ENCODE measurements around the gene SHC1. TPM values are rescaled to one million over a fixed set of nuclear protein-coding genes. Genes with fewer than 3 reads are reported as not detected.
"Not testable (repeated sequence)": the region's sequence is repeated elsewhere in the genome, so short reads cannot be mapped to it uniquely, and the experiment has no call there.

Gene SHC1
- total and polyA plus RNA-seq, 4 experiments from 2014 or later: 36.4 to 81.7 (median 61.4) TPM

- intact Hi-C loops (cut with micrococcal nuclease): loop anchor here (1.0 to 2.0 kb wide), 6 partner anchors 10 to 67 kb away; partner anchors contain the start of genes ADAM15, CKS1B, PMVK and PYGO2
- Mint-ChIP-seq H3K9me3 (no peaks in the 10 kb centered on the region), H3K36me3 (peaks cover 8 to 13% of the 10 kb centered on the region in 2 donors), H3K4me3 (no peak overlapping the region), H3K4me1 (peaks cover 6 to 15% (median 11%) of the 10 kb centered on the region in 4 donors), H3K27ac (peak overlapping the region in 1 of 7 donors; percentile 92), H3K27me3 (no peaks in the 10 kb centered on the region)
- H3K4me3 ChIP-seq (ENCODE audit: low read length in 2 of 2): peak overlapping the region; percentile 79 to 92
- H3K27me3 ChIP-seq (ENCODE audit: insufficient read depth, low read length): no peaks in the 10 kb centered on the region
- DNase-seq: no peak
- H3K27ac ChIP-seq (ENCODE audit: low read depth, low read length): peak overlapping the region; percentile 76
- peaks cover 34% of the 10 kb centered on the region for H3K4me1 ChIP-seq (ENCODE audit: insufficient read depth, low read length)
- peaks cover 20% of the 10 kb centered on the region for H3K36me3 ChIP-seq (ENCODE audit: insufficient read depth, low read length)
- ChIA-PET POLR2A (ENCODE audit: partially characterized antibody) (interaction anchor here (0.8 to 41.7 kb wide), 16 partner anchors 10 to 426 kb away, joined by 3 to 1543 read pairs (median 6); partner anchors contain the start of genes ADAM15, CKS1B, LENEP and PBXIP1), CTCF (ENCODE audit: partially characterized antibody) (interaction anchor here (1.0 to 16.3 kb wide), 12 partner anchors 9 to 101 kb away, joined by 3 to 226 read pairs (median 10); partner anchors contain the start of genes LENEP, PBXIP1 and PYGO2)
- H3K9me3 ChIP-seq (ENCODE audit: control insufficient read depth in 1 of 2, low read length in 2 of 2): no peaks in the 10 kb centered on the region
Observed at GRCh38 chr1:154983776-154984466, 13.4 kb upstream of the SHC1 start.

- peak within 1 kb of the TSS in 1 of 7 donors; percentile 92 for H3K27ac Mint-ChIP-seq
- peaks cover 12% of the 10 kb centered on the region for H3K36me3 ChIP-seq (ENCODE audit: insufficient read depth, low read length)
Observed at GRCh38 chr1:154982897-154983648, 12.5 kb upstream of the SHC1 start, which contains the start of gene FLAD1. TSS of gene FLAD1 (plus strand) at chr1:154983344. CDS start at chr1:154983695, 351 bp downstream.

GRCh38 chr1:154982341-154982740, 11.8 kb upstream of the SHC1 start:
- Histone ChIP-seq H3K27me3 (ENCODE audit: insufficient read depth, low read length) (no peaks in the 10 kb centered on the region), H3K27ac (ENCODE audit: low read depth, low read length) (peak overlapping the region; percentile 76), H3K4me3 (ENCODE audit: low read length in 2 of 2) (peak overlapping the region; percentile 4 to 79), H3K9me3 (ENCODE audit: control insufficient read depth in 1 of 2, low read length in 2 of 2) (no peaks in the 10 kb centered on the region), H3K36me3 (ENCODE audit: insufficient read depth, low read length) (peaks cover 4% of the 10 kb centered on the region), H3K4me1 (ENCODE audit: insufficient read depth, low read length) (peaks cover 27% of the 10 kb centered on the region)
- H3K4me3 Mint-ChIP-seq: no peak overlapping the region
- DNase-seq: no peak
- ChIA-PET CTCF (ENCODE audit: partially characterized antibody) (interaction anchor here (1.0 to 16.3 kb wide), 10 partner anchors 10 to 70 kb away, joined by 3 to 226 read pairs (median 10); partner anchors contain the start of genes LENEP, PBXIP1 and PMVK), POLR2A (ENCODE audit: partially characterized antibody) (interaction anchor here (1.0 to 41.7 kb wide), 9 partner anchors 8 to 423 kb away, joined by 3 to 1543 read pairs (median 17); partner anchors contain the start of genes ADAM15, CKS1B, LENEP and PBXIP1)
- no peaks in the 10 kb centered on the region for H3K27me3 Mint-ChIP-seq
- H3K36me3 Mint-ChIP-seq: peaks cover 0 to 5% of the 10 kb centered on the region in 2 donors
- peaks cover 4 to 10% (median 8%) of the 10 kb centered on the region in 4 donors for H3K4me1 Mint-ChIP-seq
- intact Hi-C loops (cut with micrococcal nuclease): loop anchor here (2.0 kb wide), 1 partner anchor 68 kb away; the partner anchor contains the start of gene ADAM15
- no peak overlapping the region for H3K27ac Mint-ChIP-seq
- H3K9me3 Mint-ChIP-seq: no peaks in the 10 kb centered on the region

More at GRCh38 chr1:154982897-154983648, 12.5 kb upstream of the SHC1 start, which contains the start of gene FLAD1:
- H3K36me3 Mint-ChIP-seq: peaks cover 2 to 6% of the 10 kb centered on the region in 2 donors
- Histone ChIP-seq H3K9me3 (ENCODE audit: control insufficient read depth in 1 of 2, low read length in 2 of 2) (no peaks in the 10 kb centered on the region), H3K27ac (ENCODE audit: low read depth, low read length) (peak within 1 kb of the TSS; percentile 76), H3K27me3 (ENCODE audit: insufficient read depth, low read length) (no peaks in the 10 kb centered on the region), H3K4me3 (ENCODE audit: low read length in 2 of 2) (peak within 1 kb of the TSS; percentile 79 to 92), H3K4me1 (ENCODE audit: insufficient read depth, low read length) (peaks cover 27% of the 10 kb centered on the region)
- CTCF ChIA-PET (ENCODE audit: partially characterized antibody): interaction anchor here (1.0 to 16.3 kb wide), 13 partner anchors 10 to 70 kb away, joined by 3 to 226 read pairs (median 8); partner anchors contain the start of genes LENEP, PBXIP1, PMVK and PYGO2
- POLR2A ChIA-PET (ENCODE audit: partially characterized antibody): interaction anchor here (0.6 to 41.7 kb wide), 19 partner anchors 9 to 425 kb away, joined by 3 to 1543 read pairs (median 5); partner anchors contain the start of genes ADAM15, CKS1B, LENEP and PBXIP1
- intact Hi-C loops (cut with micrococcal nuclease): loop anchor here (1.0 to 2.0 kb wide), 6 partner anchors 9 to 68 kb away; partner anchors contain the start of genes ADAM15, CKS1B, PMVK and PYGO2
- no peaks in the 10 kb centered on the region for H3K9me3 Mint-ChIP-seq
- no peak within 1 kb of the TSS for H3K4me3 Mint-ChIP-seq
- H3K4me1 Mint-ChIP-seq: peaks cover 4 to 8% (median 6%) of the 10 kb centered on the region in 4 donors
- peak; percentile 96 to 99 (median 96) for DNase-seq
- H3K27me3 Mint-ChIP-seq: no peaks in the 10 kb centered on the region

DNA sequence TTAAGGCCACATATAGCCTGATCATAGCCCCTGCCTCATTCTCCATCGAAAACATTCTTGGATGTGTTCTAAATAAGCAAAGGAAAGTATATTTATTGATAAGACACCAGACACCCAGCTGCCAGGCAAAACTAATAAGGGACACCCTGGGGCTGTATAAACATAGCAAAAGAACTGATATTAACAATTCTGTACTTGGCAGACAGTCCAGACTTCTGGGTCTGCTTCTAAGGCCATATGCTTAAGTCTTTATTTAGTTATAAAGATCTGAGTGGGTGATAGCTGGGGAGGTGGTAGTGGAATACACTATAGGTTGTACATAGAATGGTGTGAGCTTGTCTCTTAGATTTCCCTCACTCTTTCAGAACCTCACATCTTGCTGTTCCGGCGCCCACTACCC, 7.8 kb upstream of the SHC1 start:
- no peak overlapping the region for H3K4me3 Mint-ChIP-seq
- peaks cover 2 to 12% (median 5%) of the 10 kb centered on the region in 4 donors for H3K4me1 Mint-ChIP-seq
- Histone ChIP-seq H3K27me3 (ENCODE audit: insufficient read depth, low read length) (no peaks in the 10 kb centered on the region), H3K4me3 (ENCODE audit: low read length in 2 of 2) (no peak overlapping the region), H3K36me3 (ENCODE audit: insufficient read depth, low read length) (no peaks in the 10 kb centered on the region), H3K27ac (ENCODE audit: low read depth, low read length) (no peak overlapping the region), H3K4me1 (ENCODE audit: insufficient read depth, low read length) (peaks cover 20% of the 10 kb centered on the region), H3K9me3 (ENCODE audit: control insufficient read depth in 1 of 2, low read length in 2 of 2) (no peaks in the 10 kb centered on the region)
- no peaks in the 10 kb centered on the region for H3K36me3 Mint-ChIP-seq
- H3K27me3 Mint-ChIP-seq: no peaks in the 10 kb centered on the region
- H3K27ac Mint-ChIP-seq: peak overlapping the region in 1 of 7 donors; percentile 13
- ChIA-PET CTCF (ENCODE audit: partially characterized antibody) (interaction anchor here (1.0 to 16.3 kb wide), 3 partner anchors 38 to 106 kb away, joined by 3 to 226 read pairs (median 3); partner anchors contain the start of gene ADAM15), POLR2A (ENCODE audit: partially characterized antibody) (interaction anchor here (9.7 to 41.7 kb wide), 3 partner anchors 16 to 28 kb away, joined by 126 to 1543 read pairs (median 219); partner anchors contain the start of genes LENEP, PBXIP1, PYGO2 and ZBTB7B)
- H3K9me3 Mint-ChIP-seq: no peaks in the 10 kb centered on the region
- intact Hi-C loops (cut with micrococcal nuclease): no loop called here
- DNase-seq: no peak

DNA sequence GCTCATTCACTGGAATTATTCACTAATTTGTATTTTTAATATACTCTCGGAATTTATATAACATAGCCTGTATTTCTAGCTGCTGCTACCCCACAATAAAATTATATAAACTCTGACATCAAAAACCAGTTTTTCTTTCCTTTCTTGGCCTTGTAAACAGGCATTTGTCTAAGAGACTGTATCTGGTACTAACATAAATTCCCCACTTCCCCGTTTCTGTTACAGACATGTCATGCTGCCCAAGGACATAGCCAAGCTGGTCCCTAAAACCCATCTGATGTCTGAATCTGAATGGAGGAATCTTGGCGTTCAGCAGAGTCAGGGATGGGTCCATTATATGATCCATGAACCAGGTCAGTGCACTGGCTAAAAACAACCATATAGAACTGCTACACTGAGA, 7.2 kb upstream of the SHC1 start:
- POLR2A ChIA-PET (ENCODE audit: partially characterized antibody): interaction anchor here (9.7 to 41.7 kb wide), 3 partner anchors 16 to 29 kb away, joined by 126 to 1543 read pairs (median 219); partner anchors contain the start of genes LENEP, PBXIP1, PYGO2 and ZBTB7B
- intact Hi-C loops (cut with micrococcal nuclease); H3K4me3 ChIP-seq (ENCODE audit: low read length in 2 of 2); H3K27ac ChIP-seq (ENCODE audit: low read depth, low read length); H3K27me3 ChIP-seq (ENCODE audit: insufficient read depth, low read length); H3K9me3 Mint-ChIP-seq; H3K36me3 Mint-ChIP-seq; DNase-seq; H3K9me3 ChIP-seq (ENCODE audit: control insufficient read depth in 1 of 2, low read length in 2 of 2); H3K27me3 Mint-ChIP-seq; H3K36me3 ChIP-seq (ENCODE audit: insufficient read depth, low read length): not testable (repeated sequence)
- Mint-ChIP-seq H3K27ac (peak overlapping the region in 3 of 7 donors; percentile 38 to 58 (median 51)), H3K4me3 (peak overlapping the region in 1 of 8 donors; percentile 29), H3K4me1 (peaks cover 5 to 15% (median 8%) of the 10 kb centered on the region in 4 donors)
- peaks cover 25% of the 10 kb centered on the region for H3K4me1 ChIP-seq (ENCODE audit: insufficient read depth, low read length)
- CTCF ChIA-PET (ENCODE audit: partially characterized antibody): interaction anchor here (1.0 to 16.3 kb wide), 3 partner anchors 39 to 107 kb away, joined by 3 to 226 read pairs (median 3); partner anchors contain the start of gene ADAM15

DNA sequence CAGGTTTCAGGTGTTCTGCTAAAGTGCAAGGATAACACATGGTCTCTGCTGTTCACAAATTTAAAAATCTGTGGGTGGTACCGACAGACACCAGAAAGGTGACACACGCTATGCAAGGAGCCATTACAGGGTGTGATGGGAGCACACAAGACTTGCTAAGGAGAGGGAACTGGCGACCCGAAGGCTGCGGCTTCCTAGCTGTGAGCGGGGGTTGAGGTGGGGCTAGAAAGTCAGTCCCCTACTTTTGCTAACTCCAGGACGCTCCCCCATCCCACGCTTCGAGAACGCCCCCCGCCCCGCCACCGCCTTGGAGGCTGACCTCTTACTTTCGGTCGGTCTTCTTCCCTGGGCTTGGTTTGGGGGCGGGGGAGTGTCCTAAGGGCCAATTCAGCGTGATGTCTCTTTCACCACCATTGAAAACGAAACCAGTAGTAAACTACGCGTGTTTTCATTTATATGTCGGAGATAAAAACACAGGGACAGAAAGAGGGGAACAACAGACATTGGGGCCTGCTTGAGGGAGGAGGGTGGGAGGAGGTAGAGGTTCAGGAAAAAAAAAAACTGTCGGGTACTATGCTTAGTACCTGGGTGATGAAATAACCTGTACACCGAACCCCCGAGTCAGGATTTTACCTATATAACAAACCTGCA, 5.0 kb upstream of the SHC1 start:
- Mint-ChIP-seq H3K27me3 (no peaks in the 10 kb centered on the region), H3K4me3 (no peak overlapping the region), H3K36me3 (peaks cover 4 to 11% of the 10 kb centered on the region in 2 donors), H3K9me3 (no peaks in the 10 kb centered on the region), H3K27ac (no peak overlapping the region), H3K4me1 (peaks cover 18 to 33% (median 24%) of the 10 kb centered on the region in 4 donors)
- ChIA-PET POLR2A (ENCODE audit: partially characterized antibody) (interaction anchor here (0.6 to 41.7 kb wide), 9 partner anchors 8 to 998 kb away, joined by 3 to 1543 read pairs (median 36); partner anchors contain the start of genes ADAM15, FLAD1, JTB and LENEP), CTCF (ENCODE audit: partially characterized antibody) (interaction anchor here (1.3 to 16.3 kb wide), 7 partner anchors 13 to 41 kb away, joined by 4 to 226 read pairs (median 23); partner anchors contain the start of genes PBXIP1 and PYGO2)
- no peaks in the 10 kb centered on the region for H3K36me3 ChIP-seq (ENCODE audit: insufficient read depth, low read length)
- no peaks in the 10 kb centered on the region for H3K27me3 ChIP-seq (ENCODE audit: insufficient read depth, low read length)
- H3K4me1 ChIP-seq (ENCODE audit: insufficient read depth, low read length): peaks cover 42% of the 10 kb centered on the region
- peak; percentile 44 to 69 (median 55) for DNase-seq
- peak overlapping the region; percentile 67 to 100 for H3K4me3 ChIP-seq (ENCODE audit: low read length in 2 of 2)
- intact Hi-C loops (cut with micrococcal nuclease): loop anchor here (2.0 kb wide), 2 partner anchors 39 to 75 kb away; partner anchors contain the start of genes ADAM15 and PMVK
- peak overlapping the region; percentile 95 for H3K27ac ChIP-seq (ENCODE audit: low read depth, low read length)
- no peaks in the 10 kb centered on the region for H3K9me3 ChIP-seq (ENCODE audit: control insufficient read depth in 1 of 2, low read length in 2 of 2)
